GM23248 (cell line): Measurements from ENCODE around the gene LIMCH1. TPM values are rescaled to one million over a fixed set of nuclear protein-coding genes. Genes with fewer than 3 reads are reported as not detected.

Source experiments
- DNase-seq: peaks from one replicate; pipeline ENCODE4 v3.0.0-alpha.2; 2015
- H2AFZ ChIP-seq: fragments of 200-600 bp; sonication (generic); 2 replicates; pipeline ENCODE4 v1.6.1; 2016; ENCODE audit warnings: antibody characterized with exemption
- H3F3A ChIP-seq: fragments of 200-600 bp; sonication (generic); 2 replicates; pipeline ENCODE4 v1.6.1; 2016; ENCODE audit warnings: mild to moderate bottlenecking, antibody characterized with exemption, mixed run types; ENCODE audit not compliant: insufficient read depth
- H3K27ac ChIP-seq: fragments of 200-600 bp; sonication (generic); 2 replicates; pipeline ENCODE4 v1.5.1; 2016; ENCODE audit warnings: mild to moderate bottlenecking
- H3K27me3 ChIP-seq: fragments of 200-600 bp; sonication (generic); replicated peaks from 2 replicates; pipeline ENCODE4 v1.6.1; 2016; ENCODE audit warnings: mild to moderate bottlenecking; ENCODE audit not compliant: insufficient read depth
- H3K36me3 ChIP-seq: fragments of 200-600 bp; sonication (generic); 2 replicates; pipeline ENCODE4 v1.6.1; 2016; ENCODE audit warnings: low read depth, mild to moderate bottlenecking
- H3K4me1 ChIP-seq: fragments of 200-600 bp; sonication (generic); 2 replicates; pipeline ENCODE4 v1.6.1; 2016; ENCODE audit warnings: mild to moderate bottlenecking; ENCODE audit not compliant: insufficient read depth
- H3K4me2 ChIP-seq: fragments of 200-600 bp; sonication (generic); one replicate; pipeline ENCODE4 v1.6.1; 2016; ENCODE audit warnings: mild to moderate bottlenecking; ENCODE audit not compliant: unreplicated experiment
- H3K4me3 ChIP-seq: fragments of 200-600 bp; sonication (generic); 2 replicates; pipeline ENCODE4 v1.5.1; 2016; ENCODE audit warnings: mild to moderate bottlenecking
- H3K79me2 ChIP-seq: fragments of 200-600 bp; sonication (generic); 2 replicates; pipeline ENCODE4 v1.6.1; 2016; ENCODE audit warnings: mild to moderate bottlenecking; ENCODE audit not compliant: insufficient read depth
- H3K9ac ChIP-seq: fragments of 200-600 bp; sonication (generic); 2 replicates; pipeline ENCODE4 v1.6.1; 2016; ENCODE audit warnings: mild to moderate bottlenecking
- H3K9me2 ChIP-seq: fragments of 200-600 bp; sonication (generic); 2 replicates; pipeline ENCODE4 v1.6.1; 2016; ENCODE audit warnings: mixed run types, mild to moderate bottlenecking, moderate library complexity; ENCODE audit not compliant: insufficient read depth
- H3K9me3 ChIP-seq: fragments of 200-600 bp; sonication (generic); one replicate; pipeline ENCODE4 v1.6.1; 2017; ENCODE audit warnings: low read depth
- H4K20me1 ChIP-seq: fragments of 200-600 bp; sonication (generic); 2 replicates; pipeline ENCODE4 v1.6.0; 2016; ENCODE audit not compliant: insufficient read depth
- EZH2 ChIP-seq: fragments of 200-600 bp; sonication (generic); IDR thresholded peaks from 2 replicates; pipeline ENCODE4 v1.6.1; 2018; ENCODE audit warnings: antibody characterized with exemption, mild to moderate bottlenecking; ENCODE audit not compliant: insufficient read depth, poor library complexity, severe bottlenecking
- EZH2phosphoT487 ChIP-seq: fragments of 200-600 bp; sonication (generic); IDR thresholded peaks from 2 replicates; pipeline ENCODE4 v1.6.1; 2018; ENCODE audit warnings: antibody characterized with exemption, moderate library complexity, mild to moderate bottlenecking, low read depth; ENCODE audit not compliant: insufficient read depth
- WGBS, 2 experiments: methylation state at CpG; one replicate each; pipeline ENCODE4 v1.1.6; 2015 to 2017; ENCODE audit warnings: low lambda C conversion rate in 2 of 2, low coverage in 1 of 2; ENCODE audit errors: missing lambda C conversion rate in 2 of 2; 5-methylcytosine and 5-hydroxymethylcytosine counted together
- in situ Hi-C: fragments of 300-500 bp; cut with MboI; formaldehyde crosslinking; loops from 2 replicates; pipeline ENCODE4 v1.15.0; 2020
- polyA plus RNA-seq: library from polyadenylated mRNA; unstranded; fragments of >200 nt; fragmentation: Nextera tagmentation; extraction: Ambion mirVana; gene quantifications from 2 replicates; pipeline ENCODE4 v1.2.1, GENCODE V29; 2016
- total RNA-seq: library from RNA; depleted of rRNA; stranded (reverse); fragments of >200 nt; shearing (Covaris generic); gene quantifications from 2 replicates; pipeline ENCODE4 v1.2.3, GENCODE V29; 2014

Gene LIMCH1
- total and polyA plus RNA-seq, 2 experiments from 2014 or later, result 17.4 to 22.2 TPM

GRCh38 chr4:41533680-41534079 is 4.3 kb upstream of the LIMCH1 start:
- Histone ChIP-seq H3K27me3 (peaks cover 11% of the 10 kb centered on the region), H3K27ac (no peak overlapping the region), H3K4me3 (no peak overlapping the region), H3F3A (no peaks in the 10 kb centered on the region), H3K36me3 (no peaks in the 10 kb centered on the region), H3K9me3 (no peaks in the 10 kb centered on the region), H3K79me2 (no peaks in the 10 kb centered on the region), H3K4me2 (no peak overlapping the region), H2AFZ (no peak overlapping the region), H3K9ac (no peak overlapping the region), H3K9me2 (no peaks in the 10 kb centered on the region), H3K4me1 (no peaks in the 10 kb centered on the region), H4K20me1 (no peaks in the 10 kb centered on the region)
- DNase-seq, result no peak
- in situ Hi-C loops, result no loop called here
- 46 to 59% methylated on average over 3 of the region's 3 CpGs for WGBS, 2 experiments
- no peak for TF ChIP-seq EZH2
- no peak for TF ChIP-seq EZH2phosphoT487

GRCh38 chr4:41534404-41534803 is 3.6 kb upstream of the LIMCH1 start:
- Histone ChIP-seq H3K9me3 (no peaks in the 10 kb centered on the region), H3K36me3 (no peaks in the 10 kb centered on the region), H3F3A (no peaks in the 10 kb centered on the region), H3K27ac (no peak overlapping the region), H3K4me3 (no peak overlapping the region), H3K9ac (no peak overlapping the region), H4K20me1 (no peaks in the 10 kb centered on the region), H3K4me2 (no peak overlapping the region), H3K9me2 (no peaks in the 10 kb centered on the region), H3K79me2 (no peaks in the 10 kb centered on the region), H3K4me1 (no peaks in the 10 kb centered on the region), H3K27me3 (peaks cover 11% of the 10 kb centered on the region), H2AFZ (no peak overlapping the region)
- in situ Hi-C loops, result no loop called here
- TF ChIP-seq EZH2phosphoT487 (no peak), EZH2 (no peak)
- no peak for DNase-seq

GRCh38 chr4:41535911-41536371 is 2.0 kb upstream of the LIMCH1 start:
- Histone ChIP-seq H3K27ac (no peak overlapping the region), H3K9me2 (no peaks in the 10 kb centered on the region), H3K79me2 (no peaks in the 10 kb centered on the region), H3K9me3 (no peaks in the 10 kb centered on the region), H3K27me3 (peaks cover 11% of the 10 kb centered on the region), H3K9ac (no peak overlapping the region), H3K36me3 (no peaks in the 10 kb centered on the region), H3K4me1 (no peaks in the 10 kb centered on the region), H3K4me3 (no peak overlapping the region), H3F3A (no peaks in the 10 kb centered on the region), H3K4me2 (no peak overlapping the region), H4K20me1 (no peaks in the 10 kb centered on the region), H2AFZ (no peak overlapping the region)
- TF ChIP-seq EZH2 (no peak), EZH2phosphoT487 (no peak)
- in situ Hi-C loops, result no loop called here
- DNase-seq, result no peak
- 44 to 45% methylated on average over 6 of the region's 6 CpGs for WGBS, 2 experiments

DNA sequence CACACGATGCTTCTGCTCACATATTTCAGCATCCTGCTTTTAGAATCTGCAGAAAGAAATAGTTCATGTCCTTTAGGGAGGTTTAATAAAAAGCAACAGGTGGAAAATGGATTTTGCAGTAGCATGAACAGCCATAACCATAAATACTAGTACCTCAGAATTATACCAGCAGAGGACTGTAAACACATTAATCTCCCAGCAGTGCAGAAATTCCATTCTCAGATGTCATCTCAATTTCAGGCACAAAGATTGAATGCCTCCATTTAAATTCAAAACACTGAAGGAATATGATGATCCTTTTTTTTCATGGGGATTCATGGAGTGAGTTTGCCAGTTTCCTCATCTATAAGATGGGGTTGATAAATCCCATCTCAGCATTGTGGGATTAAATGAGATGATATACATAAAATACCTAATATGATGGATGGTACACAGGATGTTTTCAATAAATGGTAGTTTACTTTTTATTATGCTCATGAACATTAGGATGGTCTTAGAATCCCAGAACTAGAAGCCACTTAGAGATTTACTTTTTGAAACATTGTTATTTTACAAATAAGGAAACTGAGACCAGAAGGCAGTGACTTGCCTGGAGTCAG is 566 bp upstream of the LIMCH1 start:
- in situ Hi-C loops, result no loop called here
- TF ChIP-seq EZH2 (no peak), EZH2phosphoT487 (no peak)
- Histone ChIP-seq H3K27me3 (peaks cover 11% of the 10 kb centered on the region), H3K9ac (no peak overlapping the region), H3K4me1 (no peaks in the 10 kb centered on the region), H3K36me3 (no peaks in the 10 kb centered on the region), H3K4me2 (no peak overlapping the region), H2AFZ (no peak overlapping the region), H3F3A (no peaks in the 10 kb centered on the region), H3K79me2 (no peaks in the 10 kb centered on the region), H4K20me1 (no peaks in the 10 kb centered on the region), H3K27ac (no peak overlapping the region), H3K9me2 (no peaks in the 10 kb centered on the region), H3K4me3 (no peak overlapping the region), H3K9me3 (no peaks in the 10 kb centered on the region)
- no peak for DNase-seq
- 88 to 93% methylated on average over 1 of the region's 1 CpG for WGBS, 2 experiments
